B cell (primary cell): ENCODE results near the gene NKX2-3.

Experiments
- EZH2 ChIP-seq: IDR thresholded peaks from 2 replicates; pipeline ENCODE4 v1.6.1; 2012; ENCODE audit warnings: borderline replicate concordance, low read depth, mild to moderate bottlenecking, moderate library complexity, low read length; ENCODE audit not compliant: insufficient read depth, poor library complexity, severe bottlenecking
- TF ChIP-seq, protein P1 (sequence below): fragments of 200-600 bp; IDR thresholded peaks from one replicate; pipeline ENCODE4 v1.8.0; 2022; ENCODE audit warnings: antibody characterized with exemption, mild to moderate bottlenecking

- TF ChIP-seq, protein P1, sequence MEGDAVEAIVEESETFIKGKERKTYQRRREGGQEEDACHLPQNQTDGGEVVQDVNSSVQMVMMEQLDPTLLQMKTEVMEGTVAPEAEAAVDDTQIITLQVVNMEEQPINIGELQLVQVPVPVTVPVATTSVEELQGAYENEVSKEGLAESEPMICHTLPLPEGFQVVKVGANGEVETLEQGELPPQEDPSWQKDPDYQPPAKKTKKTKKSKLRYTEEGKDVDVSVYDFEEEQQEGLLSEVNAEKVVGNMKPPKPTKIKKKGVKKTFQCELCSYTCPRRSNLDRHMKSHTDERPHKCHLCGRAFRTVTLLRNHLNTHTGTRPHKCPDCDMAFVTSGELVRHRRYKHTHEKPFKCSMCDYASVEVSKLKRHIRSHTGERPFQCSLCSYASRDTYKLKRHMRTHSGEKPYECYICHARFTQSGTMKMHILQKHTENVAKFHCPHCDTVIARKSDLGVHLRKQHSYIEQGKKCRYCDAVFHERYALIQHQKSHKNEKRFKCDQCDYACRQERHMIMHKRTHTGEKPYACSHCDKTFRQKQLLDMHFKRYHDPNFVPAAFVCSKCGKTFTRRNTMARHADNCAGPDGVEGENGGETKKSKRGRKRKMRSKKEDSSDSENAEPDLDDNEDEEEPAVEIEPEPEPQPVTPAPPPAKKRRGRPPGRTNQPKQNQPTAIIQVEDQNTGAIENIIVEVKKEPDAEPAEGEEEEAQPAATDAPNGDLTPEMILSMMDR: no peak
- TF ChIP-seq EZH2: no peak
Observed at GRCh38 chr10:99551616-99552015, 18.9 kb downstream of the NKX2-3 start.
